ENCODE measurements around the gene LHPP.

LHPP gene

DNA sequence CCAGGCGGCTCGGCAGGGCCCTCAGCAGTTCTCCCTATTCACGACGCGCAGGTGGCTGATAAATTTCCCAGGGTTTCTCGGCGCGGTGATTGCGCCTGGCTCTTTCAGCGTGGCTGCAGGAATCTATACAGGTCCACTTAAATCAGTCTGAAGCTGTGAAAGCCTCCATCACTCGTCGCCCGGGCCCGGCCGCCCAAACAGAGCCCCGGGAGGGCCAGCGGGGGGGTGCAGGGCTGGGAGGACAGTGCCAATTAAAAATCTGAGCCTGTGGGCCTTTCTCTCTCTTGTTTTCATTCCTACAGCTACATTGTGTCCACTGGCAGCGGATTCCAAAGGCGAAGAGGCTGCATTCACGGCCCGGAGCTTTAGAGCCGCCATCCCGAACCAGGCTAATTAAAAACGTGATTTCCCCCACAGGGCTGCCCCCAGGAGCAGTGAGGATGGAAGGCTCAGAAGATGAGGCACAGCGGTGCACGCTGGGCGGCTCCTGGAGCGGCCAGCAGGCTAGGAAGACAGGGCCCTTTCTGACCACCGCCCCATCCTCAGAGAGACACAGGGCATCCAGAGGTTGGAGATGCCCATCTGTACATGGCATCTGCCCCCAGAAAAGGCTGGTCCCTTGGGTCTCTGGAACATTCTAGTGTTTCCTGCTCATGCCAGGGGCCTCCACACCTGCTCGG is 181.8 kb downstream of the LHPP start:
- in situ Hi-C loops (cut with HindIII; ENCODE audit: low pct_unique_long_range_greater_than_20kb, low sequenced_read_pairs) = no loop called here
- no peak for DNase-seq (ENCODE audit: low read depth in 1 of 2, low spot score in 1 of 2)
- no peak for TF ChIP-seq JUND (IDR thresholded peaks at IDR 0.05; ENCODE audit: low read depth)

DNA sequence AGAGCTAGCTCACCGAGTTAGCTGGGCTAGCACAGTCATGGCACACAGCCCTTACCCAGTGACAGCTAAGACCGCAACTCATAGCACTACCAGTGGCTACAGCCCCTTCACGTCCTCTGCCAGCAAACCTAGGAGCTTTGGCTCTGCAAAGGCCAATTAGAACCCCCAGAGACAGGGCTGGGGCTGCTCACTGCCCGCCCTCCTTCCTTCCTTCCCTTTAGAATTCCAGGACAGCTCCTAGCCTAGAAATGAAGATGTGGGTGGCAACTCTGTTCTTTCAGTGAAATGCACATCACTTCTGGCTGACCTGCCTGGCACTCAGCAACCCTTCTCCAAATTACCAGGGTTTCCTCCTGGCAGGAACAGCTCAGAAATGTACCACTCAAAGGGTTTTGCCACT is 182.6 kb downstream of the LHPP start:
- in situ Hi-C loops (cut with HindIII; ENCODE audit: low pct_unique_long_range_greater_than_20kb, low sequenced_read_pairs) = no loop called here
- DNase-seq (ENCODE audit: low read depth in 1 of 2, low spot score in 1 of 2) = no peak
- TF ChIP-seq JUND (IDR thresholded peaks at IDR 0.05; ENCODE audit: low read depth) = no peak

DNA sequence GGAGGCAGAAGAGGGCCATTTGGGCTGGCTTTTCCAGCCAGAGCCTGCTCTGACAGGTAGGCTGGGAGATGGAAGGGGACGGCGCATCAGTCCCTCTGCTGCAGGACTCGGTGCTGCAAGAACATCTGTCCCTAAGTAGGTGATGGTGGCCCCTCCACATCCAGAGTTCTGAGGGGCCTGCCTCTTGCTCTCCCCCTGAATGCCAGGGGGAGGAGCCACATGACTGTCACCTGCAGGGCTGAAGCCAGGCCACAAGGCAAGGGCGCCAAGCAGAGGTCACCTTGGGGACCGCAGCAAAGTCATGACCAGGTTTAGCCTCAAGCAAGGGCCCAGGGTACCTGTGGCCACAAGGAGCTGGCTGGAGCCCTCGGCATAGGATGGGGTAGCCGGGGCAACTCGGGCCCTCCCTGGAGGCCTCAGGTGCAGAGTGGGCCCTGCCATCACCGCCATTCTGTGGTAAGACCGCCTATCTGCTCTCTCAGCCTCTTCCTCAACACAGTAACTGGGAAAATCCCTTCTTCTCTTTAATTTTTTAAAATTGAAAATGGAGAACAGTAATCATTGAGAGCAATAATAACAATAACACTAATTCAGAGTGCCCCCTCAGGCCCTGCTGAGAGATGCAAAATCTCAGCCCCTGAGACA is 183.3 kb downstream of the LHPP start:
- TF ChIP-seq JUND (IDR thresholded peaks at IDR 0.05; ENCODE audit: low read depth) = no peak
- in situ Hi-C loops (cut with HindIII; ENCODE audit: low pct_unique_long_range_greater_than_20kb, low sequenced_read_pairs) = no loop called here
- DNase-seq (ENCODE audit: low read depth in 1 of 2, low spot score in 1 of 2) = no peak

DNA sequence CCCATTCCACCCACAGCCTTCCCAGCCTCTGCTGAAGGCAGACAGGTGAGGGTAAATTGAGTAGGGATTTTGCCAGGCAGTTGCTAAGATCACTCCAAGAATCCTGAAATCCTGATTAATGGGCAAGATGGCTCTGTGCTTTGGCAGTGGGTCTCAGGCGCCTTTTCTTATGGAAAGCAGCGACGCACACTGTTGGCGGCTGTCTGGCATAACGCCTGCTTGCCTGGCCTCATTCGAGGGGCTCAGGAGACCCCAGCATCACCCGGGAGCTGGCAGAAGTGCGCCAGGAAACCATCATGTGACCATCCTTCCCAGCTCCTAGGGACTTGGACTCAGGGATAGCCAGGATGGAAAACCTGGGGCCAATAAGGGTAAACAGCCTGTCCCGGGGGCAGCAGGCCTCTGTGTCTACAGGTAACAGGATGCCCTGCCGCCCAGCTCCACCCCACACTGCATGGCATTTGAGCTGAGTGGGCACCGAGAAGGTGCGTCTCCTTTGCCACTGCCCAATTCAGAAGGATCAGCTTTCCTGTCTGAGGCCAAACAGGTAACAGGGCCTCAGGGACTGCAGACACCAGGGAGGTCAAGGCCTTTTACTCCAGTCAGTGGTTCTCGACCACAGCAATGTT is 184.0 kb downstream of the LHPP start:
- in situ Hi-C loops (cut with HindIII; ENCODE audit: low pct_unique_long_range_greater_than_20kb, low sequenced_read_pairs) = no loop called here
- no peak for TF ChIP-seq JUND (IDR thresholded peaks at IDR 0.05; ENCODE audit: low read depth)
- DNase-seq (ENCODE audit: low read depth in 1 of 2, low spot score in 1 of 2) = no peak

DNA sequence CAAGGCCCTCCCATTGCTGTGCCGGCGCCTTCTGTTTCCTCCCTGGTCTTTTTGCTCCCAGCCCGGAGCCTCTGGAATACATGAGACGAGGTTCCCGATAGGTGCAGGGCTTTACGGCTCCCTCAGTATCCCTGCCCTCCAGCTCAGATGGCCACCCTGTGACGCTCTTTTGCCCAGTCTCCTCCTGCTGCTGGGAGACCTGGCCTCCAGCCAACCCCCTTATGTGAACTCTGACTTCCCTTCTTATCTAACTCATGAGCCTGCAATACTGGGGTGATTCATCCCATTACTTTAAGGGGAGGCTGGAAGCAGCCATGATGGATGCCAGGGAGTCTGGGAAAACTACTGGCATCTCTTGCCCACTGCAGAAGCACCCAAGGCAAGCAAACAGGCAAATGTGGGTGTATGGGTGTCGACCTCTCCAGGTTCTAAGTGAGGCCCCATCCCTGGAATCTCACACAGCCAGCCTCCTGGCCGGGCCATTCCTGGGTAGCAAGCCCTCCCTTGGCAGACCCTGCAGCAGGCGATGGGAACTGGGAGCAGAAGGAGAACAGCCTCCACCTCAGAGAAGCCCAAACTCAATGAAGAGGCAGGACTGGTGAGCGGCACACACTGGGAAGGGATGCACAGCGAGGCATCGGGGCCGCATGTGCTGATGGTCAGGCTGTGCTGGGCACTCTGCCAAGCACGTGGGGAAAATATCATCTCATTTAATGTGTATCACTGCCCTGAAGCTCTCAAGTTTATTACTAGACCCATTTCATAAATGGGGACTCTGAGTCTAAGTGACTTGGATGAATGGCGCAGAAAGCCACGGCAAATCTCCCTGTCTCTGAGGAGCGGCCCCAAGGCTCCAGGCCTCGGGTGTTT is 185.1 kb downstream of the LHPP start:
- in situ Hi-C loops (cut with HindIII; ENCODE audit: low pct_unique_long_range_greater_than_20kb, low sequenced_read_pairs) = no loop called here
- no peak for TF ChIP-seq JUND (IDR thresholded peaks at IDR 0.05; ENCODE audit: low read depth)
- no peak for DNase-seq (ENCODE audit: low read depth in 1 of 2, low spot score in 1 of 2)

DNA sequence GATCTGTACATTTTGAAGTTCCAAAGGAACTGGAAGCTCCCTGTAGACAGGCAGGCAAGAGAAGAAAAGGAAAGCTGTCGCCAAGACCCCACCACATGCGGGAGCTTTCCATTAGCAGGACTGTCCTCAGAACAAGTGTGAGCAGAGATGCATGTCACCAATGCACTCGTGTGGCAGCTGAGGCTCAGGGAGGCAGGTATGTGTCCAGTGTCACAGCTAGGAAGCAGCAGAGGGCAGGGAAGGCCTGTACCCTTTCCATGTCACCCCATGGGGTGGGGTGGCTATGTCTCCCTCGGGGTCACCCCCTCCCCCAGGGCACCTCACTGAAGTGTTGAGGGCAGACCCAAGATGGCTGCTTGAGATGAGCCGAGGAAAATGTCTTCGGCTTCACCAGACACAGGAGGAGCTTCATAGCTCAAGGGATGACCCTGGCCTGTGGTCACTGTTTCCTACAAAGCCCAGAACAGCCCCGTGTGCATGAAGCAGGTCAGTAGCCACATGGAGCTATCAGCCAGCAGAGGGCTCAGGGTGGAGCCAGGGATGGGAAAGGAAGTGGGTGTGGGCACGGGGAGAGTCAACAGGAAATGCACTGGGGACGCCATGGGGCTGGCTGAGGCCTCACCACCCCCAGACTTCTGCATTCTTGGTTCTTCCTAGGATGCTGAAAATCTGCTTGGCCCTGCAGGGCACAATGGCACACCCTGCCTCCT is 186.0 kb downstream of the LHPP start:
- no peak for TF ChIP-seq JUND (IDR thresholded peaks at IDR 0.05; ENCODE audit: low read depth)
- in situ Hi-C loops (cut with HindIII; ENCODE audit: low pct_unique_long_range_greater_than_20kb, low sequenced_read_pairs) = no loop called here
- DNase-seq (ENCODE audit: low read depth in 1 of 2, low spot score in 1 of 2) = no peak

DNA sequence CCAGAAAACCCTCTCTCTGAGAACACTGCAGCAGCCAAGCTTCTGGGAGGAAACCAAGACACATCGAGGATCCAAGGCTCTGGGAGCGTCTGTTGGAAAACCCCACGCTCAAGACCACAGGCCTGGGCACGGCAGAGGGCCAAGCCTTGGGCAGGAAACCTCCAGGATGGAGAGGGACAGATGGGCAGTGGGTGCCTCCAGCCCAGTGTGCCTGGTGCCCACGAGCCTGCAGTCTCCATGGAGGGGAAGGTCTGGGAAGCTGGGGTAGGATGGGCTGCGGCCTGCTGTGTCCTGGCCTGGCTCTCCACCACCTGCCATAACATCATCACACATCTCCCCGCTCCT is 186.5 kb downstream of the LHPP start:
- in situ Hi-C loops (cut with HindIII; ENCODE audit: low pct_unique_long_range_greater_than_20kb, low sequenced_read_pairs) = no loop called here
- no peak for DNase-seq (ENCODE audit: low read depth in 1 of 2, low spot score in 1 of 2)
- no peak for TF ChIP-seq JUND (IDR thresholded peaks at IDR 0.05; ENCODE audit: low read depth)

DNA sequence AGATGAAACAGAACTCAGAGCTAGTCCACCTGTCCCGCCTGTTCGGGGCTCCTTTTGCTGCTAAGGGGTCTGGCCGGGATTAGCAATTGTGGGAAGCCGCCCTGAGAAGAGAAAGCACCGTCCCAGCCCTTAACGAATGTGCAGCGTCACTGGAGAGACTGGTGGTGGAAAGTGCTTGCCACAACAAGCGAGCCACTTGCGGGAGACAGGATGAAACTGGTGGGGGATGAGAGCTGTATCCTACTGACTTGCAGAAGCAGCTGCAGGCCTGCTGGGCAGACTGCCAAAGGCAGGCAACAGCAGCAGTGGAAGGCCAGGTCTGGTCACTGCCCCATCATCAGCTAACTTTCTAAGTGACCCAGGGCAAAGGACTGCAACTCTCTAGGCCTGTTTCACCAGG is 187.1 kb downstream of the LHPP start:
- no peak for TF ChIP-seq JUND (IDR thresholded peaks at IDR 0.05; ENCODE audit: low read depth)
- no peak for DNase-seq (ENCODE audit: low read depth in 1 of 2, low spot score in 1 of 2)
- in situ Hi-C loops (cut with HindIII; ENCODE audit: low pct_unique_long_range_greater_than_20kb, low sequenced_read_pairs) = no loop called here

DNA sequence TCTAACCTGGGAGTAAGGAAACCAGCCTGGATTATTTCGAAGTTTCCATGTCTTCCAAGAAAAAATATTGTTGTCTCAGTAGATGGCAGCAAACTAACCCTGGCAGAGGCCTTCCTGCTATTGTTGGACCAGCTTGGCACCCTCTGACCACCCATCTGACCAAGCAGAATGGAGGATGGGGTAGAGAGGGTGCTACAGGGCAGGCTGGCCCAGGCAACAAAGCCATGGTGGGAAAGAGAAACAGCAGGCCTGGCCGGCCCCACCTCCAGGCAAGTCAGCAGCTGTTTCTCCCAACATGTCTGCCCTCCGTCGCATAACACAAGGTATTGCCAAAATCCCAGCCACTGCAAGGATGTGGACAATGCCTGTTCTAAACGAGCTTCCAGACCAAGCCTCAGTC is 187.6 kb downstream of the LHPP start:
- DNase-seq (ENCODE audit: low read depth in 1 of 2, low spot score in 1 of 2) = no peak
- no peak for TF ChIP-seq JUND (IDR thresholded peaks at IDR 0.05; ENCODE audit: low read depth)
- in situ Hi-C loops (cut with HindIII; ENCODE audit: low pct_unique_long_range_greater_than_20kb, low sequenced_read_pairs) = no loop called here

DNA sequence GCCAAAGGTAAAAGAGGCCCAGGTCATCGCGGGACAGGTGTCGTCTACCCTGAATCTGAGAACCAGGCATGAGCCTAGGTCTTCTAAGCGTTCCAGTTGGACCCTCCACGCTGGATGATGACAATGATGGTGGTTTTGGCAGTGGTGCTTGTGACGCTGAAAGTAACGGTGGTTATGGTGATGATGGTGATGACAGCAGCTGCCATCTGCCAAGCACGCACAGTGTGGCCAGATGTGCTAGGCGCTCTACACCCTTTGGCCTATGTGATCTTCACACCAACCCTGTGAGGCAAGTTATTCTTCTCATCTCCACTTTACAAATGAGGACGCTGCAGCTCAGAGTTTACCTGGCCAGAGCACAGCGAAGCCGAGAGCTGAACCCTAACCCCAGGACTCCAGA is 188.6 kb downstream of the LHPP start:
- TF ChIP-seq JUND (IDR thresholded peaks at IDR 0.05; ENCODE audit: low read depth) = no peak
- no peak for DNase-seq (ENCODE audit: low read depth in 1 of 2, low spot score in 1 of 2)
- in situ Hi-C loops (cut with HindIII; ENCODE audit: low pct_unique_long_range_greater_than_20kb, low sequenced_read_pairs) = no loop called here

DNA sequence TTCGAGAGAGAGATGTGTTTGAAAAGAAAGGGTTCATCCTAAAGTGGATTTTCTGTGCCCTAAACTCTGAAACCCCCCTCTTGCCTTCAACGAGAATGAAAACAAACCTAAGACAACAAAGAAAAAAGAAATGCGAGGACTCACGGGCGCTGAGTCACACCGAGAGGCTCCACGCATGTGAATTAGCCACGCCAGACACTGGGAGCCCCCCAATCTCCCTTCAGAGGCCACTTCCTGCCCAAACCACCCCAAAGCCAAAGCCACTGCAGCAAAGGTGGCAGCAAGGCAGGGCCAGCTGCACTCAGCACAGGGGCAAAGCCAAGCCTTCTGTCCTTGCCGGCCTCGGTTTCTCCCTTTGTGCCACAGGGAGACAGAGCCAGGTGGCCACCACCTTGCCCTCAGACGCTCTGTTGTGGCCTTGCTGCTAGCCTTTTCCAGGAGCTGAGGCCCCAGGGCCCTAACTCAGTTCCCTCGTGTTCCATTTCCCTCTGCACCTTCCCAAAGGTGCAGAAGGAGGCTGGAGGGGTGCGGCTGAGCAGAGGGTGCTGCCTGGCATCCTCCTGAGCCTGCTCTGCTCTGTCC is 189.3 kb downstream of the LHPP start:
- in situ Hi-C loops (cut with HindIII; ENCODE audit: low pct_unique_long_range_greater_than_20kb, low sequenced_read_pairs) = no loop called here
- TF ChIP-seq JUND (IDR thresholded peaks at IDR 0.05; ENCODE audit: low read depth) = no peak
- no peak for DNase-seq (ENCODE audit: low read depth in 1 of 2, low spot score in 1 of 2)

DNA sequence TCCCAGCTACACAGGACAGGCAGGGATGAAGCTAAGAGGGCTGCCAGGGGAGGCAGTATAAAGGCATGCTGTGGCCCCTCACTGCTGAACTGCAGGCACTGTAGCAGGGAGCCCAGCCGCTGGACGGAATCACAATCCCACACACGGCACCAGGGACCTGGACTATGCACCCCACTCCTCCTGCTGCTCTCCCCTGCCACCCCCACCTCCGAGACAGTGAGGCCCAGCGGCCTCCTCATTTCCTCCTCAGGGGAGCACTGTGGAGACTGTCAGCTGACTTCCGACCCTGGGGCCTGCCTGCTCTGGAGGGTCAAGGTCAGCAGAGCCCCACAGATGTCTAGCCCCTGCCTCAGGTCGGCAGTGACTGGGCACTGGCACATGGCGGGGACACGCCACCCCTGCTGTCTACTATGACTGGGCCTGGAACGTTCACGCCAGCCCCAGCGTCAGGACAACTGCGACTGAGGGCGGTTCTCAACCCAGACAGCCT is 189.8 kb downstream of the LHPP start:
- in situ Hi-C loops (cut with HindIII; ENCODE audit: low pct_unique_long_range_greater_than_20kb, low sequenced_read_pairs) = no loop called here
- TF ChIP-seq JUND (IDR thresholded peaks at IDR 0.05; ENCODE audit: low read depth) = no peak
- no peak for DNase-seq (ENCODE audit: low read depth in 1 of 2, low spot score in 1 of 2)

Measured in T47D (cell line).